Smooth muscle cell (in vitro differentiated cells): Measurements from ENCODE around the gene SPX. TPM values are rescaled to one million over a fixed set of nuclear protein-coding genes. Genes with fewer than 3 reads are reported as not detected.

Source experiments
- DNase-seq: peaks from one replicate; lab custom pipeline; 2025; ENCODE audit not compliant: unreplicated experiment; lab: John Stamatoyannopoulos, UW
- H2AFZ ChIP-seq: fragments of 200-600 bp; sonication (generic); 2 replicates; pipeline ENCODE4 v1.6.0; 2016; ENCODE audit warnings: antibody characterized with exemption, low read depth, mild to moderate bottlenecking
- H3F3A ChIP-seq: fragments of 200-600 bp; sonication (generic); 2 replicates; pipeline ENCODE4 v1.6.0; 2017; ENCODE audit warnings: antibody characterized with exemption, low read depth
- H3K27ac ChIP-seq: fragments of 200-600 bp; sonication (generic); 2 replicates; pipeline ENCODE4 v1.5.1; 2016; ENCODE audit warnings: low read depth, mild to moderate bottlenecking
- H3K27me3 ChIP-seq: fragments of 200-600 bp; sonication (generic); 2 replicates; pipeline ENCODE4 v1.6.1; 2016; ENCODE audit warnings: low read depth, mild to moderate bottlenecking
- H3K36me3 ChIP-seq: fragments of 200-600 bp; sonication (generic); 2 replicates; pipeline ENCODE4 v1.5.1; 2016; ENCODE audit warnings: low read depth
- H3K4me1 ChIP-seq: fragments of 200-600 bp; sonication (generic); 2 replicates; pipeline ENCODE4 v1.5.1; 2016; ENCODE audit warnings: low read depth
- H3K4me2 ChIP-seq: fragments of 200-600 bp; sonication (generic); 2 replicates; pipeline ENCODE4 v1.6.0; 2016; ENCODE audit warnings: mild to moderate bottlenecking
- H3K4me3 ChIP-seq: fragments of 200-600 bp; sonication (generic); 2 replicates; pipeline ENCODE4 v1.5.1; 2016; ENCODE audit warnings: mild to moderate bottlenecking
- H3K79me2 ChIP-seq: fragments of 200-600 bp; sonication (generic); 2 replicates; pipeline ENCODE4 v1.6.0; 2016; ENCODE audit warnings: low read depth, mild to moderate bottlenecking
- H3K9ac ChIP-seq: fragments of 200-600 bp; sonication (generic); 2 replicates; pipeline ENCODE4 v1.6.0; 2016; ENCODE audit warnings: low read depth
- H3K9me3 ChIP-seq: fragments of 200-600 bp; sonication (generic); replicated peaks from 2 replicates; pipeline ENCODE4 v1.5.1; 2016; ENCODE audit warnings: low read depth
- H4K20me1 ChIP-seq: fragments of 200-600 bp; sonication (generic); 2 replicates; pipeline ENCODE4 v1.6.0; 2016; ENCODE audit warnings: low read depth
- WGBS: methylation state at CpG from one replicate; pipeline ENCODE4 v1.1.7; 2016; ENCODE audit warnings: low lambda C conversion rate; 5-methylcytosine and 5-hydroxymethylcytosine counted together
- polyA plus RNA-seq: library from polyadenylated mRNA; unstranded; fragments of >200 nt; fragmentation: Nextera tagmentation; extraction: Ambion mirVana; gene quantifications from 2 replicates; pipeline ENCODE4 v1.2.1, GENCODE V29; 2016
- total RNA-seq: library from RNA; depleted of rRNA; stranded (reverse); fragments of >200 nt; gene quantifications from 2 replicates; pipeline ENCODE4 v1.2.3, GENCODE V29; 2014
- TF ChIP-seq, protein P1 (sequence below): fragments of 200-600 bp; sonication (generic); IDR thresholded peaks from 2 replicates; pipeline ENCODE4 v1.5.1; 2017; ENCODE audit warnings: borderline replicate concordance, mild to moderate bottlenecking, antibody characterized with exemption; ENCODE audit not compliant: insufficient read depth, poor library complexity, severe bottlenecking

The SPX gene
- total and polyA plus RNA-seq, 2 experiments from 2014 or later = 0.30 to 0.40 TPM

DNA sequence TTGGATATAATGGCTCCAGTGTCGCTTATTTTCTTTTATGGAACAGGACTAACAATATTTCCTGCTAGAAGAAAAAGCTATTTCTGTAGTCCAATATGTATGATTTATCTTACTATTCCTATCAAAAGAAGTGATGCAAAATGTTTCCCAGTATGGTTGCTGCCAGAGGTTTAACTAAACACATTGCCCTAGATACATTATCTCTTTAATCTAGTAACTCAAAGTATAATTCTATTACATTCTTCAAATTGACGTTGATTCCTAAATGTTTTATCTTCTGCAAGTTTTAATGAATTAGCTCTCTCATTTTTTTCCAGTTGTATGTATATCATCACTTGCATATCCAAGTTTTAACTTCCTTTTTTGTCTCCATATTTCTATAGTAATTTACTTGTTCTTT is 50.3 kb downstream of the SPX start:
- Histone ChIP-seq H3K4me1 (no peaks in the 10 kb centered on the region), H4K20me1 (no peaks in the 10 kb centered on the region), H3K4me2 (no peak overlapping the region), H3K9me3 (no peaks in the 10 kb centered on the region), H3K27me3 (no peaks in the 10 kb centered on the region), H3K27ac (no peak overlapping the region), H2AFZ (no peak overlapping the region), H3K4me3 (no peak overlapping the region), H3K79me2 (no peaks in the 10 kb centered on the region), H3K9ac (no peak overlapping the region), H3F3A (no peaks in the 10 kb centered on the region), H3K36me3 (no peaks in the 10 kb centered on the region)
- 88% methylated on average over 2 of the region's 2 CpGs for WGBS
- DNase-seq = no peak
- TF ChIP-seq, protein P1, sequence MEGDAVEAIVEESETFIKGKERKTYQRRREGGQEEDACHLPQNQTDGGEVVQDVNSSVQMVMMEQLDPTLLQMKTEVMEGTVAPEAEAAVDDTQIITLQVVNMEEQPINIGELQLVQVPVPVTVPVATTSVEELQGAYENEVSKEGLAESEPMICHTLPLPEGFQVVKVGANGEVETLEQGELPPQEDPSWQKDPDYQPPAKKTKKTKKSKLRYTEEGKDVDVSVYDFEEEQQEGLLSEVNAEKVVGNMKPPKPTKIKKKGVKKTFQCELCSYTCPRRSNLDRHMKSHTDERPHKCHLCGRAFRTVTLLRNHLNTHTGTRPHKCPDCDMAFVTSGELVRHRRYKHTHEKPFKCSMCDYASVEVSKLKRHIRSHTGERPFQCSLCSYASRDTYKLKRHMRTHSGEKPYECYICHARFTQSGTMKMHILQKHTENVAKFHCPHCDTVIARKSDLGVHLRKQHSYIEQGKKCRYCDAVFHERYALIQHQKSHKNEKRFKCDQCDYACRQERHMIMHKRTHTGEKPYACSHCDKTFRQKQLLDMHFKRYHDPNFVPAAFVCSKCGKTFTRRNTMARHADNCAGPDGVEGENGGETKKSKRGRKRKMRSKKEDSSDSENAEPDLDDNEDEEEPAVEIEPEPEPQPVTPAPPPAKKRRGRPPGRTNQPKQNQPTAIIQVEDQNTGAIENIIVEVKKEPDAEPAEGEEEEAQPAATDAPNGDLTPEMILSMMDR = no peak

DNA sequence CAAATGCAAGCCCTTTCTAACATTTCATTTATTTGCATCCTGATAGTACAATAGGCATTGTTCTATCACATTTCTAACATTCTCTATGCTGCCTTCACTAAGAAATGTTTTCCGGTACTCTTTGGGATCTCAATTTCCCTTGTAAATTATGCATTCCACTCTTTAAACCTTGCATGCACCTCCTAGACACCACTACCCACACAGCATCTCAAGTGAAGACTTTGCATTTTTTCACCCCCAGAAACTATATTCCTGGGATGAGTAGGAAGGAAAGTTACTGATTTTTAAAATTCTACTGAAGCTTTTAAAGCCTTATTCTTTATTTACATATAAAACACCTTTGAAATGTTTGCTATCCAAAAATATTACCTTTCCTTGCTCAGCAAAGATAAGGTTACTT is 51.4 kb downstream of the SPX start:
- H3K27me3 ChIP-seq = no peaks in the 10 kb centered on the region
- no peaks in the 10 kb centered on the region for H3K4me1 ChIP-seq
- 94% methylated on average over 1 of the region's 1 CpG for WGBS
- H3K79me2 ChIP-seq = no peaks in the 10 kb centered on the region
- no peak overlapping the region for H2AFZ ChIP-seq
- H4K20me1 ChIP-seq = no peaks in the 10 kb centered on the region
- H3K9me3 ChIP-seq = no peaks in the 10 kb centered on the region
- TF ChIP-seq, protein P1 = no peak
- H3K4me3 ChIP-seq = no peak overlapping the region
- H3K36me3 ChIP-seq = no peaks in the 10 kb centered on the region
- H3K4me2 ChIP-seq = no peak overlapping the region
- H3F3A ChIP-seq = no peaks in the 10 kb centered on the region
- H3K27ac ChIP-seq = no peak overlapping the region
- DNase-seq = no peak
- no peak overlapping the region for H3K9ac ChIP-seq

- Histone ChIP-seq H2AFZ (no peak overlapping the region), H3K9me3 (no peaks in the 10 kb centered on the region), H3K9ac (no peak overlapping the region), H3K79me2 (no peaks in the 10 kb centered on the region), H3K4me1 (no peaks in the 10 kb centered on the region), H3K27me3 (no peaks in the 10 kb centered on the region), H3K36me3 (no peaks in the 10 kb centered on the region), H3K4me2 (no peak overlapping the region), H3K4me3 (no peak overlapping the region), H4K20me1 (no peaks in the 10 kb centered on the region), H3F3A (no peaks in the 10 kb centered on the region), H3K27ac (no peak overlapping the region)
- WGBS = 90% methylated on average over 4 of the region's 4 CpGs
- TF ChIP-seq, protein P1 = no peak
- DNase-seq = no peak
Observed at GRCh38 chr12:21580748-21581516, 54.8 kb downstream of the SPX start.

Other genes with a start within 250 kb of the SPX start
- 2.4 and 5.6 TPM in 2 replicates for gene SLCO1A2, start 191.4 kb upstream of the SPX start, total RNA-seq
- gene SLCO1A2, start 191.4 kb upstream of the SPX start, polyA plus RNA-seq = 1.7 and 1.8 TPM in 2 replicates
- gene IAPP, start 153.4 kb upstream of the SPX start, total RNA-seq = not detected in 2 replicates
- not detected in 2 replicates for gene IAPP, start 153.4 kb upstream of the SPX start, polyA plus RNA-seq
- gene PYROXD1, start 88.6 kb upstream of the SPX start, total RNA-seq = 11.6 and 14.2 TPM in 2 replicates
- gene PYROXD1, start 88.6 kb upstream of the SPX start, polyA plus RNA-seq = 7.7 and 10.1 TPM in 2 replicates
- gene RECQL, start 24.7 kb upstream of the SPX start, total RNA-seq = 75.3 and 99.4 TPM in 2 replicates
- 27.0 and 34.5 TPM in 2 replicates for gene RECQL, start 24.7 kb upstream of the SPX start, polyA plus RNA-seq
- 184 and 250 TPM in 2 replicates for gene GOLT1B, start 24.5 kb upstream of the SPX start, total RNA-seq
- 81.6 and 99.5 TPM in 2 replicates for gene GOLT1B, start 24.5 kb upstream of the SPX start, polyA plus RNA-seq
- gene GYS2, start 78.6 kb downstream of the SPX start, total RNA-seq = not detected in 2 replicates
- gene GYS2, start 78.6 kb downstream of the SPX start, polyA plus RNA-seq = not detected in 2 replicates
- gene LDHB, start 131.5 kb downstream of the SPX start, total RNA-seq = 328 and 414 TPM in 2 replicates
- gene LDHB, start 131.5 kb downstream of the SPX start, polyA plus RNA-seq = 416 and 427 TPM in 2 replicates
- 0.67 TPM in 1 of 2 replicates, not detected in the other for gene KCNJ8, start 248.4 kb downstream of the SPX start, total RNA-seq
- gene KCNJ8, start 248.4 kb downstream of the SPX start, polyA plus RNA-seq = not detected in 2 replicates